ENCODE measurements around the gene MCM3AP. TPM values are rescaled to one million over a fixed set of nuclear protein-coding genes. Genes with fewer than 3 reads are reported as not detected.

The MCM3AP gene
- total RNA-seq, 1 experiment from 2014 or later, result 140 TPM

- Histone ChIP-seq H3K27me3 (ENCODE audit: low read length) (no peaks in the 10 kb centered on the region), H3K27ac (ENCODE audit: low read length) (no peak overlapping the region), H3K4me1 (ENCODE audit: insufficient read depth, low read length) (no peaks in the 10 kb centered on the region), H2AFZ (ENCODE audit: low read length) (no peak overlapping the region), H3K36me3 (ENCODE audit: low read depth, low read length) (no peaks in the 10 kb centered on the region; the same call in 1 of the 2 replicates), H3F3A (ENCODE audit: low read length, unreplicated experiment) (no peaks in the 10 kb centered on the region), H3K4me3 (ENCODE audit: low read length) (no peak overlapping the region), H4K20me1 (ENCODE audit: low read length) (no peaks in the 10 kb centered on the region), H3K9ac (ENCODE audit: low read length) (no peak overlapping the region), H3K9me2 (replicated peaks; ENCODE audit: low read length) (no peaks in the 10 kb centered on the region), H3K9me3 (ENCODE audit: low read length) (no peaks in the 10 kb centered on the region), H3K4me2 (ENCODE audit: low read length) (no peak overlapping the region), H3K79me2 (ENCODE audit: low read length) (peaks cover 7% of the 10 kb centered on the region)
- intact Hi-C loops (cut with micrococcal nuclease), result no loop called here
- POLR2A ChIA-PET (ENCODE audit: unreplicated experiment), result no interaction called here
- CTCF ChIA-PET, result no interaction called here
- ATAC-seq (no peak), DNase-seq (no peak)
- no TSS peak for BruUV-seq (replicated peaks)
- TF ChIP-seq CTCF (conservative IDR thresholded peaks at IDR 0.05; ENCODE audit: low read depth, low read length) (no peak), EZH2phosphoT487 (IDR thresholded peaks at IDR 0.05; ENCODE audit: borderline replicate concordance, low read length) (no peak), EZH2 (IDR thresholded peaks at IDR 0.05; ENCODE audit: low read length, unreplicated experiment) (no peak)
These were observed 64.6 kb downstream of the MCM3AP start for GRCh38 chr21:46220847-46221246.

GRCh38 chr21:46220275-46220810, 65.1 kb downstream of the MCM3AP start:
- no peak for TF ChIP-seq EZH2phosphoT487 (IDR thresholded peaks at IDR 0.05; ENCODE audit: borderline replicate concordance, low read length)
- no peak for TF ChIP-seq EZH2 (IDR thresholded peaks at IDR 0.05; ENCODE audit: low read length, unreplicated experiment)
- TF ChIP-seq CTCF (conservative IDR thresholded peaks at IDR 0.05; ENCODE audit: low read depth, low read length), result no peak
- H3K4me2 ChIP-seq (ENCODE audit: low read length), result no peak overlapping the region
- no peaks in the 10 kb centered on the region for H3K9me2 ChIP-seq (replicated peaks; ENCODE audit: low read length)
- H3F3A ChIP-seq (ENCODE audit: low read length, unreplicated experiment), result no peaks in the 10 kb centered on the region
- CTCF ChIA-PET, result no interaction called here
- H3K9me3 ChIP-seq (ENCODE audit: low read length), result no peaks in the 10 kb centered on the region
- POLR2A ChIA-PET (ENCODE audit: unreplicated experiment), result no interaction called here
- BruUV-seq (replicated peaks), result no TSS peak
- no peak overlapping the region for H3K27ac ChIP-seq (ENCODE audit: low read length)
- H3K4me1 ChIP-seq (ENCODE audit: insufficient read depth, low read length), result no peaks in the 10 kb centered on the region
- intact Hi-C loops (cut with micrococcal nuclease), result no loop called here
- H3K79me2 ChIP-seq (ENCODE audit: low read length), result peaks cover 5% of the 10 kb centered on the region
- H4K20me1 ChIP-seq (ENCODE audit: low read length), result no peaks in the 10 kb centered on the region
- H3K27me3 ChIP-seq (ENCODE audit: low read length), result no peaks in the 10 kb centered on the region
- H3K36me3 ChIP-seq (ENCODE audit: low read depth, low read length), result no peaks in the 10 kb centered on the region; the same call in 1 of the 2 replicates
- no peak for ATAC-seq
- no peak for DNase-seq
- no peak overlapping the region for H3K9ac ChIP-seq (ENCODE audit: low read length)
- no peak overlapping the region for H2AFZ ChIP-seq (ENCODE audit: low read length)
- H3K4me3 ChIP-seq (ENCODE audit: low read length), result no peak overlapping the region

- H3K9me2 ChIP-seq (replicated peaks; ENCODE audit: low read length), result no peaks in the 10 kb centered on the region
- no peaks in the 10 kb centered on the region for H3F3A ChIP-seq (ENCODE audit: low read length, unreplicated experiment)
- no peaks in the 10 kb centered on the region; the same call in 1 of the 2 replicates for H3K36me3 ChIP-seq (ENCODE audit: low read depth, low read length)
- H4K20me1 ChIP-seq (ENCODE audit: low read length), result no peaks in the 10 kb centered on the region
- H3K4me1 ChIP-seq (ENCODE audit: insufficient read depth, low read length), result no peaks in the 10 kb centered on the region
- TF ChIP-seq CTCF (conservative IDR thresholded peaks at IDR 0.05; ENCODE audit: low read depth, low read length) (no peak), EZH2 (IDR thresholded peaks at IDR 0.05; ENCODE audit: low read length, unreplicated experiment) (no peak), EZH2phosphoT487 (IDR thresholded peaks at IDR 0.05; ENCODE audit: borderline replicate concordance, low read length) (no peak)
- H2AFZ ChIP-seq (ENCODE audit: low read length), result no peak overlapping the region
- ChIA-PET POLR2A (ENCODE audit: unreplicated experiment) (no interaction called here), CTCF (no interaction called here)
- H3K79me2 ChIP-seq (ENCODE audit: low read length), result peaks cover 5% of the 10 kb centered on the region
- H3K9me3 ChIP-seq (ENCODE audit: low read length), result no peaks in the 10 kb centered on the region
- H3K4me3 ChIP-seq (ENCODE audit: low read length), result no peak overlapping the region
- intact Hi-C loops (cut with micrococcal nuclease), result no loop called here
- no peak overlapping the region for H3K4me2 ChIP-seq (ENCODE audit: low read length)
- ATAC-seq, result no peak
- H3K27ac ChIP-seq (ENCODE audit: low read length), result no peak overlapping the region
- DNase-seq, result no peak
- no peak overlapping the region for H3K9ac ChIP-seq (ENCODE audit: low read length)
- BruUV-seq (replicated peaks), result no TSS peak
- H3K27me3 ChIP-seq (ENCODE audit: low read length), result no peaks in the 10 kb centered on the region
These were observed 65.7 kb downstream of the MCM3AP start for GRCh38 chr21:46219591-46220239.
